Kidney (tissue), 14 donors: Measurements from ENCODE around the gene FAM180A. TPM values are rescaled to one million over a fixed set of nuclear protein-coding genes. Genes with fewer than 3 reads are reported as not detected.
"Not testable (repeated sequence)": the region's sequence is repeated elsewhere in the genome, so short reads cannot be mapped to it uniquely, and the experiment has no call there.

Experiments used
- DNase-seq, 5 donors: peaks; one replicate each; pipeline ENCODE4 v3.0.0-alpha.2; 2013 to 2020
- FAIRE-seq: peaks from 2 replicates; lab custom pipeline; 2012; peaks lifted over from hg19 to GRCh38; lab: Jason Lieb, UNC
- H3K27ac ChIP-seq, 2 donors: one replicate each; pipeline ENCODE4 v1.7.0; 2013; ENCODE audit warnings: low read depth in 2 of 2, low read length in 2 of 2, inconsistent platforms in 1 of 2
- H3K27me3 ChIP-seq: one replicate; pipeline ENCODE4 v1.7.1; 2013; ENCODE audit warnings: low read length, inconsistent platforms; ENCODE audit not compliant: control insufficient read depth, insufficient read depth
- H3K36me3 ChIP-seq, 3 donors: one replicate each; pipeline versions ENCODE4 v1.7.0 to v1.7.1; 2013; ENCODE audit warnings: low read length in 3 of 3, control low read depth in 1 of 3, inconsistent platforms in 1 of 3; ENCODE audit not compliant: insufficient read depth in 3 of 3, control insufficient read depth in 2 of 3
- H3K4me1 ChIP-seq, 3 donors: one replicate each; pipeline versions ENCODE4 v1.7.0 to v1.7.1; 2013; ENCODE audit warnings: low read length in 3 of 3, inconsistent platforms in 1 of 3, low read depth in 1 of 3; ENCODE audit not compliant: control insufficient read depth in 2 of 3, insufficient read depth in 2 of 3
- H3K4me3 ChIP-seq, 3 donors: one replicate each; pipeline versions ENCODE4 v1.7.0 to v1.8.1; 2013; ENCODE audit warnings: low read length in 3 of 3, control low read depth in 1 of 3, inconsistent platforms in 1 of 3
- H3K9ac ChIP-seq, 3 donors: one replicate each; pipeline versions ENCODE4 v1.7.0 to v1.7.1; 2013; ENCODE audit warnings: low read length in 3 of 3, control low read depth in 1 of 3, inconsistent platforms in 1 of 3
- H3K9me3 ChIP-seq, 3 donors: one replicate each; pipeline versions ENCODE4 v1.7.0 to v1.7.1; 2013; ENCODE audit warnings: low read length in 3 of 3, control low read depth in 1 of 3, inconsistent platforms in 1 of 3; ENCODE audit not compliant: control insufficient read depth in 2 of 3, insufficient read depth in 1 of 3
- CTCF ChIP-seq: IDR thresholded peaks from 3 replicates; pipeline ENCODE4 v1.5.1; 2012; ENCODE audit warnings: mild to moderate bottlenecking, moderate library complexity, borderline replicate concordance; ENCODE audit not compliant: insufficient read depth; ENCODE audit errors: extremely low read depth
- intact Hi-C: fragments of 100-400 bp; cut with DNase I; formaldehyde crosslinking; loops from one replicate; pipeline ENCODE4 v1.11.1; 2022
- polyA plus RNA-seq: library from polyadenylated mRNA; stranded (reverse); fragments of 350-450 nt; fragmentation: Illumina TruSeq; extraction: RNeasy Lipid Tissue Mini Kit (QIAGEN cat#74804); gene quantifications from one replicate; pipeline ENCODE4 v1.2.3, GENCODE V29; 2014; ENCODE audit warnings: low read depth, low replicate concordance; ENCODE audit not compliant: insufficient read depth
- total RNA-seq: library from RNA; stranded (reverse); fragmentation: NEBNext Ultra II Directional; extraction: Animal tissue kit (Norgen Biotek cat#: 25700); gene quantifications from one replicate; pipeline ENCODE4 v1.2.1, GENCODE V29; 2021
- donor health status: control.
- donor health status: control.
- donor health status: control.
- donor health status: control.
- donor health status: control.
- donor health status: DM: yes; HTN: yes; CAD: no.
- donor health status: Normal renal cell carcinoma (clear cell type).

Gene FAM180A
- total and polyA plus RNA-seq, 2 donors from 2014 or later, result 1.7 to 2.2 TPM

- intact Hi-C loops, result no loop called here
- no peak overlapping the region for H3K4me3 ChIP-seq
- no peaks in the 10 kb centered on the region for H3K4me1 ChIP-seq
- no peak overlapping the region for H3K27ac ChIP-seq
- H3K27me3 ChIP-seq, result no peaks in the 10 kb centered on the region
- DNase-seq (no peak), FAIRE-seq (no peak)
- H3K9me3 ChIP-seq, result no peaks in the 10 kb centered on the region
- no peak for TF ChIP-seq CTCF
- H3K36me3 ChIP-seq, result no peaks in the 10 kb centered on the region
- H3K9ac ChIP-seq, result no peak overlapping the region
These were observed 6.7 kb downstream of the FAM180A start for GRCh38 chr7:135741905-135742304.

- FAIRE-seq, result no peak
- no peak overlapping the region for H3K27ac ChIP-seq
These were observed 7.7 kb downstream of the FAM180A start for GRCh38 chr7:135740889-135741288.

GRCh38 chr7:135737306-135737647 lies 11.3 kb downstream of the FAM180A start:
- intact Hi-C loops, DNase-seq, FAIRE-seq, H3K27me3 ChIP-seq, H3K36me3 ChIP-seq, H3K9me3 ChIP-seq, H3K9ac ChIP-seq, H3K27ac ChIP-seq, H3K4me1 ChIP-seq, H3K4me3 ChIP-seq: not testable (repeated sequence)

More at GRCh38 chr7:135740889-135741288, 7.7 kb downstream of the FAM180A start:
- Histone ChIP-seq H3K4me1 (no peaks in the 10 kb centered on the region), H3K9ac (no peak overlapping the region), H3K27me3 (no peaks in the 10 kb centered on the region), H3K4me3 (no peak overlapping the region), H3K36me3 (no peaks in the 10 kb centered on the region), H3K9me3 (no peaks in the 10 kb centered on the region)
- no peak for TF ChIP-seq CTCF
- intact Hi-C loops, result no loop called here
- no peak for DNase-seq

GRCh38 chr7:135736586-135737305 lies 11.9 kb downstream of the FAM180A start:
- H3K9ac ChIP-seq, result no peak overlapping the region
- no peak for TF ChIP-seq CTCF
- FAIRE-seq, result no peak
- intact Hi-C loops, result no loop called here
- H3K4me3 ChIP-seq, result no peak overlapping the region
- H3K4me1 ChIP-seq, result no peaks in the 10 kb centered on the region
- no peaks in the 10 kb centered on the region for H3K9me3 ChIP-seq
- DNase-seq, result no peak
- H3K27me3 ChIP-seq, result no peaks in the 10 kb centered on the region
- no peaks in the 10 kb centered on the region for H3K36me3 ChIP-seq
- H3K27ac ChIP-seq, result no peak overlapping the region
